ENCODE measurements around the gene CTTN.
"Not testable (repeated sequence)": the region's sequence is repeated elsewhere in the genome, so short reads cannot be mapped to it uniquely, and the experiment has no call there.

CTTN gene

DNA sequence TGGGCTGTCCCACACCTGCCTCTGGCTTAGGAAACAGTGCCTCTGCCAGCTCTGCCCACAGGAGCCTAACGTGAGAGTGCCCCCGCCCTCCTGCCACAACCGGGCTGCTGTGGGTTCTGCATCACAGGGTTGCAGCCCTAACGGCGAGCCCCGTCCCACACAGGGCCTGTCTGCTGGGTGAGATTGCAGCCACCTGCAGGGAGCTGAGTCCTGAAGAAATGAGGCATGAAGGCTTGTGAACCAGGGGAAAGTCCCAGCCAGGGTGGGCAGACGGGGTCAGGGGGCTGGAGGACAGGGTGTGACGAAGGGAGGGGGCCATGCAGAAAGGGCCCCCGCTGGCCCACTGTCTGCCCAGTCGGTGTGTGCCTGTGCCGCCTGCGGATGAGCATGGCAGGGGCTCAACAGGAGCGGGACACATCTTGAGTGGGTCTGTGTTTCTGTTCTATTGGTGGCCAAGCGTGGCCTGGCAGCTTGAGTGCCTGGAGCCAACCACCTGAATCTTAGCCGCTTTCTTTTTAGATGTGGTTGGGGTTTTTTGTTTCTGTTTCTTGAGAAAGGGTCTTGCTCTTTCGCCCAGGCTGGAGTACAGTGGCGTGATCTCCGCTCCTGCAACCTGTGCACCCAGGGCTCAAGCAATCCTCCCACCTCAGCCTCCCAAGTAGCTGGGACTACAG, 38.9 kb downstream of the CTTN start:
- peaks cover 24 to 82% of the 10 kb centered on the region in 2 donors for H3K27me3 Mint-ChIP-seq
- no peaks in the 10 kb centered on the region for H3K4me1 Mint-ChIP-seq (ENCODE audit: low read depth in 2 of 2)
- H3K4me3 Mint-ChIP-seq: no peak overlapping the region
- H3K36me3 Mint-ChIP-seq (ENCODE audit: insufficient read depth): no peaks in the 10 kb centered on the region
- DNase-seq (no peak), ATAC-seq (replicated peaks) (no peak)
- H3K27ac Mint-ChIP-seq: no peak overlapping the region
- no peaks in the 10 kb centered on the region for H3K9me3 Mint-ChIP-seq

DNA sequence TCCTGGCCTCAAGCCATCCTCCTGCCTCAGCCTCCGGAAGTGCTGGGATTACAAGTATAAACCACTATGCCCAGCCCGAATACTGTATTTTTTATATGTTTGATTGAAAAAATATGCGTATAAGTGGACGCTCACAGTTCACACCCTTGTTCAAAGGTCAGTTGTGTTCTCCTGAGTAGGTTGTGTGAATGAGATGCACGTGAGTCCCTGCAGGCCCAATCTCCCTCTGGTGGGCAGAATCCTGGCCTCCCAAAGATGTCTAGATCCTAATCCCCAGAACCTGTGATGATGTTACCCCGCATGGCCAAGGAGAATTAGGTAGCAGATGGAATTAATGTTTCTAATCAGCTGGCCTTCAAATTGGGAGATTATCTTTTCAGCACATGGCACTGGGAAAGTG, 41.9 kb downstream of the CTTN start:
- Mint-ChIP-seq H3K27ac (no peak overlapping the region), H3K27me3 (peaks cover 26 to 73% of the 10 kb centered on the region in 2 donors), H3K36me3 (ENCODE audit: insufficient read depth) (no peaks in the 10 kb centered on the region), H3K4me1 (ENCODE audit: low read depth in 2 of 2) (no peaks in the 10 kb centered on the region), H3K9me3 (no peaks in the 10 kb centered on the region), H3K4me3 (no peak overlapping the region)
- DNase-seq: no peak
- ATAC-seq (replicated peaks): no peak

DNA sequence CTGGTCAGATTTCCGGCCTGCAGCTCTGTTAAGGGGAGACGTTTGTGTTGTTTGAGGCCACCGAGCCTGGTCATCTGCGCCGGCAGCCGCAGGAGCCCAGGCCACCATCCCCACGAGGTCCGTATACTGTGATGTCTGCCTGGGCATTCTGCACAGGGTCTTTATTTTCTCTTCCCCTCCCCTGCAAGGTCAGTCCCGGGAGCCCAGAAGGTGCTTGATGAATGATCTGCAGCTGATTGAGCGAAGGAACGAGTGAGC, 45.4 kb downstream of the CTTN start:
- no peak for ATAC-seq (replicated peaks)
- H3K36me3 Mint-ChIP-seq (ENCODE audit: insufficient read depth): no peaks in the 10 kb centered on the region
- no peak overlapping the region for H3K4me3 Mint-ChIP-seq
- peaks cover 4 to 6% of the 10 kb centered on the region in 2 donors for H3K9me3 Mint-ChIP-seq
- DNase-seq: no peak
- H3K4me1 Mint-ChIP-seq (ENCODE audit: low read depth in 2 of 2): no peaks in the 10 kb centered on the region
- H3K27ac Mint-ChIP-seq: no peak overlapping the region
- H3K27me3 Mint-ChIP-seq: peaks cover 23 to 54% of the 10 kb centered on the region in 2 donors

DNA sequence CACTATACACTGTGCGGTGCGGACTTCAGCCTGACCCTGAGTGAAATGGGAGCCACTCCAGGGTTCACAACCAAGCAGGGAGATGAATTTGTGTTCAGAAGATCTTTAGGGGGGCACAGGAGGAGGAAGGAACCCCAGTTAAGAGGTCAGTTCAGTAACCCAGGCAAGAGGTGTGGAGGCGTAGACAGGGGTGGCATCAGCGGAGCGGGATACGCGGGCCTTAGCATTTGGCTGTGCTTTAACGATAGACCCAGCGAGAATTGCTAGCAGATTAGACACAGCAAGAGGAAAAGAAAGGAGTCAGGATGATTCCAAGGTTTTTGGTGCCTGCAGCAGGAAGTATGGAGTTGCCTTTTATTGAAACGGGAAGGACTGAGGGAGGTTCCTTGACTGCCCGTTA, 46.8 kb downstream of the CTTN start:
- Mint-ChIP-seq H3K27ac (no peak overlapping the region), H3K4me1 (ENCODE audit: low read depth in 2 of 2) (no peaks in the 10 kb centered on the region), H3K4me3 (no peak overlapping the region), H3K36me3 (ENCODE audit: insufficient read depth) (no peaks in the 10 kb centered on the region), H3K9me3 (peaks cover 11 to 19% of the 10 kb centered on the region in 2 donors), H3K27me3 (peaks cover 16 to 40% of the 10 kb centered on the region in 2 donors)
- DNase-seq (no peak), ATAC-seq (replicated peaks) (no peak)

DNA sequence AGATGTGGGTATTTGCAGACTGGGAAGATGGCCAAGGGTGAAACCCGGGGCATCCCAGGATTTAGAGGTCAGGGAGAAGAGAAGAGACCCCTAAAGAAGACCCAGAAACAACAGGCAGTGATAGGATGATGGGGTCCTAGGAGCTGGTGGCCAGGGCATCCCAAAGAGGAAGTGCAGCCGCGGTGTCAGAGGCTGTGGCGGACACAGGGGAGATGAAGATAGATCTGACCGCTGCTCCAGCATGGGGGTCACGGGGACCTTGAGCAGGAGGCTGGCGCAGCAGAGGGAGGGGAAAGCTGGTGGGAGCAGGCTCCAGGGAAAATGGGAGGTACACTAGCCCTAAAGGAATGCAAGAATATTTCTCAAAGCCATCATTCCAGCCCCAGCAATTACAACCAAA, 47.3 kb downstream of the CTTN start:
- no peak for DNase-seq
- H3K4me3 Mint-ChIP-seq: no peak overlapping the region
- H3K27me3 Mint-ChIP-seq: peaks cover 16 to 35% of the 10 kb centered on the region in 2 donors
- H3K4me1 Mint-ChIP-seq (ENCODE audit: low read depth in 2 of 2): no peaks in the 10 kb centered on the region
- no peak for ATAC-seq (replicated peaks)
- H3K36me3 Mint-ChIP-seq (ENCODE audit: insufficient read depth): no peaks in the 10 kb centered on the region
- no peak overlapping the region for H3K27ac Mint-ChIP-seq
- H3K9me3 Mint-ChIP-seq: peaks cover 13 to 24% of the 10 kb centered on the region in 2 donors

DNA sequence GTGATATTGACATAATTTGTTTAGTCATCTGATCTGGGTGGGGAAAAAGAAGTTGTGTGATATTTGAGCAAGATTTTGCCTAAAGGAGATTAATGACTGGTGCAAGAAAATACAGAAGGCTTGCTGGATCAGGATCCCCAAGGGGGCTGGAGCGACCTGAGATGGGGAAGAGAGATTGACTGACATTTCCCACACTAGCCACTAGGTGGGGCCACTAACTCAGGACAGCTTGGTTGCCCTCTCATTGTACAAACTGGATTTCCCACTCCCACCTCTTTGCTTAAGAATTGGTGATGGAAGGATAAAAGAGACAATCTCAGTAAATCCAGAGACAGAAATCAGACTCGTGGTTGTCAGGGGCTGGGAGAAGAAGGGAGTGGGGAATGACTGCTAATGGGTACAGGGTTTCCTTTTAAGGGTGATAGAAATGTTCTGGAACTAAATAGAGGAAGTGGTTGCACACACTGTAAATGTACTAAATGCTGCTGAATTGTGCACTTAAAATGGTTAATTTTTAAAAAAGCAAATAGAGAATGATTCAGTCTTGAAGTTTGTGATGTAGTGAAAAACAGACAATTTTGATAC, 50.7 kb downstream of the CTTN start:
- Mint-ChIP-seq H3K27ac (no peak overlapping the region), H3K4me3 (no peak overlapping the region), H3K4me1 (ENCODE audit: low read depth in 2 of 2) (no peaks in the 10 kb centered on the region), H3K9me3 (peaks cover 14 to 24% of the 10 kb centered on the region in 2 donors), H3K36me3 (ENCODE audit: insufficient read depth) (peaks cover 3% of the 10 kb centered on the region), H3K27me3 (peaks cover 11 to 25% of the 10 kb centered on the region in 2 donors)
- no peak for ATAC-seq (replicated peaks)
- no peak for DNase-seq

DNA sequence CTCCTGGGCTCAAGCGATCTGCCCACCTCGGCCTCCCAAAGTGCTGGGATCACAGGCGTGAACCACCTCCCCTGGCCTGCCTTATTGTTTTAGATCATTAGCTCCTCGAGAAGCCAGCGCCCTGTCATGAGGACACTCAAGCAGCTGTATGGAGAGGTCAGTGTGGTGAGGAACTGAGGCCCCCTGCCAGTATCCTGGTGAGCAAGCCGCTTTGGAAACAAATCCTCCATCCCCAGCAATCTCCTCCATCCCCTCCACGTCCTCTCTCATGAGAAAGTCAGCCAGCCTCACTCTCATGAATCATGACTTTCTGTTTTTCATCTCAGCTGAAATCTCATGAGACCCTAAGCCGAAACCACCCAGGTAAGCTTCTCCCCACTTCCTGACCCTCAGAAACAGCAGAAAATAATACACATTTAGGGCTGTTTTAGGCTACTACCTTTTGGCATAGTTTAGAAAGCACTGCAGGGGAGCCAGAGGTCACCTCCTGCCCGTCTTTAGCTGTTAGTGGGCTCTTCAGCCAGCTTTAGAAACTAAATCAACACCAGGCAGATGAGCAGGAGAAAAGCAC, 56.0 kb downstream of the CTTN start:
- Mint-ChIP-seq H3K9me3 (peaks cover 7 to 13% of the 10 kb centered on the region in 2 donors), H3K36me3 (ENCODE audit: insufficient read depth) (peaks cover 3% of the 10 kb centered on the region), H3K27me3 (peaks cover 10 to 36% of the 10 kb centered on the region in 2 donors)

DNA sequence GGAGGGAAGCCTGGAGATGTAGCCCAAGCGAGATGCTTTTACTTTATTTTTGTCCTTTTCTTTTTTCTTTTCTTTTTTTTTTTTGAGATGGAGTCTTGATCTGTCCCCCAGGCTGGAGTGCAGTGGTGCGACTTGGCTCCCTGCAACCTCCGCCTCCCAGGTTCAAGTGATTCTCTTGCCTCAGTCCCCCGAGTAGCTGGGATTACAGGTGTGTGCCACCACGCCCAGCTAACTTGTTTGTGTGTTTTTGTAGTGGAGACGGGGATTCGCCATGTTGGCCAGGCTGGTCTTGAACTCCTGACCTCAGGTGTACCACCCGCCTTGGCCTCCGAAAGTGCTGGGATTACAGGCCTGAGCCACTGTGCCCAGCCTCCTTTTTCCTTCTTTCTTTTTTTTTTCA, 56.5 kb downstream of the CTTN start:
- not testable (repeated sequence) for ATAC-seq (replicated peaks); H3K9me3 Mint-ChIP-seq; DNase-seq; H3K4me3 Mint-ChIP-seq; H3K27ac Mint-ChIP-seq; H3K4me1 Mint-ChIP-seq (ENCODE audit: low read depth in 2 of 2); H3K36me3 Mint-ChIP-seq (ENCODE audit: insufficient read depth)
- peaks cover 10 to 41% of the 10 kb centered on the region in 2 donors for H3K27me3 Mint-ChIP-seq

More for the DNA sequence above, 56.0 kb downstream of the CTTN start:
- DNase-seq: no peak
- no peak overlapping the region for H3K4me3 Mint-ChIP-seq
- ATAC-seq (replicated peaks): no peak
- H3K4me1 Mint-ChIP-seq (ENCODE audit: low read depth in 2 of 2): no peaks in the 10 kb centered on the region
- H3K27ac Mint-ChIP-seq: no peak overlapping the region

DNA sequence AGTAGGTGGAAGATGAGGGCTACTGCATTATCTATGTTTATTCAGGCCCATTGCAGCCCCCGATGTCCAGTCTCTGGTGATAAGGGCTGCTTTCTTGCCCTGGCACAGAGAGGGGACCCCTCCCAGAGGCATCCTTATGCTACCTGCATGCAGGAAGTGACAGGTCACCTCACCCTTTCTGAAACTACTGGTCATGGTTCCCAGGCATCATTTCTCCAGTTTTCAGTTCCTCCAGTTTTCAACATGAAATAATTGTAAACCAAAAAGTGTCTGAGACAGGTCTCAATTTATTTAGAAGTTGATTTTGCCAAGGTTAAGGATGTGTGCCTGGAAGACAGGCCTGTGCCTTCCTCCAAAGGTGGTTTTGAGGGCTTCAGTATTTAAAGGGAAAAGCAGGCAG, 57.0 kb downstream of the CTTN start:
- no peak overlapping the region for H3K4me3 Mint-ChIP-seq
- peaks cover 2 to 3% of the 10 kb centered on the region in 2 donors for H3K9me3 Mint-ChIP-seq
- H3K36me3 Mint-ChIP-seq (ENCODE audit: insufficient read depth): peaks cover 3% of the 10 kb centered on the region
- DNase-seq (no peak), ATAC-seq (replicated peaks) (no peak)
- no peak overlapping the region for H3K27ac Mint-ChIP-seq
- H3K4me1 Mint-ChIP-seq (ENCODE audit: low read depth in 2 of 2): no peaks in the 10 kb centered on the region
- H3K27me3 Mint-ChIP-seq: peaks cover 13 to 47% of the 10 kb centered on the region in 2 donors

DNA sequence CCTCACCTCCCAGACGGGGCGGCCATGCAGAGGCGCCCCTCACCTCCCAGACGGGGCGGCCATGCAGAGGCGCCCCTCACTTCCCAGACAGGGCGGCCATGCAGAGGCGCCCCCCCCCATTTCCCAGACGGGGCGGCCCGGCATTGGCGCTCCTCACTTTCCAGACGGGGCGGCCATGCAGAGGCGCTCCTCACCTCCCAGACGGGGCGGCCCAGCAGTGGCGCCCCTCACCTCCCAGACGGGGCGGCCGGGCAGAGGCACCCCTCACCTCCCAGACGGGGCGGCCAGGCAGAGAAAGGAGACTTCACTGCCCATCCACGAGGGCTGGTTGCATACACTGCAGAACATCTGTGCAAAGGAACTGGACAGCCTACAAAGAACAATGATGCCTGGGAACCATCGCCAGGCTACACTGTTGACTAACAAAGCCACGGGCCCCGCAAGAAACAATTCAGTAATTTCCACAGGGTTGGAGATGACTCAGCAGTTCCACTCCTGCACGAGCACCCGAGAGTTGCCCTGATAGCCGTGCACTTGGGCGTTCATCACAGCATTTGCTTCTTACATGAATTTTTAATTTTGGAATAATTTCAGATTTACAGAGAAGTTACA, 58.7 kb downstream of the CTTN start:
- Mint-ChIP-seq H3K27me3 (peaks cover 23 to 63% of the 10 kb centered on the region in 2 donors), H3K27ac (no peak overlapping the region), H3K4me3 (no peak overlapping the region), H3K36me3 (ENCODE audit: insufficient read depth) (no peaks in the 10 kb centered on the region), H3K9me3 (peaks cover 0 to 2% of the 10 kb centered on the region in 2 donors), H3K4me1 (ENCODE audit: low read depth in 2 of 2) (no peaks in the 10 kb centered on the region)
- ATAC-seq (replicated peaks): no peak
- no peak for DNase-seq

DNA sequence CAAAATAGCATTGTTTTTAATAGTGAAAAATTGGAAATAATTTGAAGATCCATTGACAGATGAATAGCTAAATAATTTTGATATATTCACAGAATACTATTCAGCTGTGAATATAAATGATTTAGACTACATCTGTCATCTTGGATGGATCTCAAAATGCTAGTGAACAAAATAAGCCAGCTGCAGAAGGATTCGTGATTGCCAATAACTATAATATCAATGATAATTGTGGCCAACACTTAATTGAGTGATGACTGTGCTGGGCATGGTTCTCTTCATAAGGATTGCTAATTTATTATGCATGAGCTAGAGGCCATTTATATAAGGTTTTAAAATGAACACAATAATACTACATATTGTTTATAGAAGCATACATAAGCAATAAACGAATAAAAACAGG, 60.4 kb downstream of the CTTN start:
- H3K27me3 Mint-ChIP-seq: peaks cover 23 to 74% of the 10 kb centered on the region in 2 donors

DNA sequence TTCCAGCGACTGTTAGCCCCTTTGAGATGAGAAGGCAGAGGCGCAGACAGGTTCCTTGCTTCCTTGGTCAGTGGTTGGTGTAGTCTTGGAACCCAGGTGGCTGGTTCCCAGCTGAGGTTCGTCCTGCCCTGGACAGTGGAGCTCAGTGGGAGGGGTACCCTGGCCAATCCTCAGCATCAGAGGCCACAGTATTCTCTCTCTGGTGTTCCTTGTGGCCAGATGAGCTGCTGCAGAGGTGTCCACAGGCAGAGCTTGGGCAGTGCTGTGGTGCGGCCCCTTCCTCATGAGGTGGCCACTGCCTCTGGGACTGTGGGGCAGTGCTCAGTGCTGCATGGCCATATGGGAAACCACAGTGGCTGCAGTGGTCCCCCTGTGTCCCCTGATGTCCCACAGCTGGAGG, 61.8 kb downstream of the CTTN start:
- Mint-ChIP-seq H3K9me3 (no peaks in the 10 kb centered on the region), H3K36me3 (ENCODE audit: insufficient read depth) (no peaks in the 10 kb centered on the region), H3K27ac (no peak overlapping the region), H3K4me1 (ENCODE audit: low read depth in 2 of 2) (peaks cover 0 to 2% of the 10 kb centered on the region in 2 donors), H3K27me3 (peaks cover 33 to 74% of the 10 kb centered on the region in 2 donors), H3K4me3 (no peak overlapping the region)
- DNase-seq (no peak), ATAC-seq (replicated peaks) (no peak)

More for the DNA sequence above, 60.4 kb downstream of the CTTN start:
- H3K4me3 Mint-ChIP-seq: no peak overlapping the region
- no peak for DNase-seq
- H3K36me3 Mint-ChIP-seq (ENCODE audit: insufficient read depth): no peaks in the 10 kb centered on the region
- H3K27ac Mint-ChIP-seq: no peak overlapping the region
- no peaks in the 10 kb centered on the region for H3K9me3 Mint-ChIP-seq
- H3K4me1 Mint-ChIP-seq (ENCODE audit: low read depth in 2 of 2): no peaks in the 10 kb centered on the region
- no peak for ATAC-seq (replicated peaks)

DNA sequence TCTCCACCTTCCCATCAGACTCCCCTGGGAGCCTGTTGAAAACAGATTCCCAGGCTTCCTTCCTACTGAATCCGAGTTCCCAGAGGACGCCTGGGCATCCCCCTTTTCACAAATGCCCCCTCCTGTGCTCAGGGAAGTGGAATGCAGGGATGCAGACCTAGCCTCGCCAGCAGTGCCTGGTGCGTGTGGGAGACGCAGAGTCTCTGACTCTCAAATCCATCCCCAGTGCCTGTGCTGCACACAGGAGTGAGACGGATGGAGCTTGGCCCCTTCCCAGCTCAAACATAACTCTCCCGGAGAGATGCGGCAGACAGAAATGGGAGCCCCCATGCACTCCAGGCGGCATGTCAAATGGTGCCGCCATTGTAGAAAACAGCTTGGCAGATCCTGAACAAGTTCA, 62.6 kb downstream of the CTTN start:
- Mint-ChIP-seq H3K9me3 (no peaks in the 10 kb centered on the region), H3K4me1 (ENCODE audit: low read depth in 2 of 2) (peaks cover 5 to 6% of the 10 kb centered on the region in 2 donors), H3K4me3 (no peak overlapping the region), H3K27ac (no peak overlapping the region), H3K36me3 (ENCODE audit: insufficient read depth) (no peaks in the 10 kb centered on the region), H3K27me3 (peaks cover 41 to 74% of the 10 kb centered on the region in 2 donors)
- no peak for ATAC-seq (replicated peaks)
- no peak for DNase-seq

Measured in effector memory CD8-positive, alpha-beta T cell (primary cell).